Endothelial cell (in vitro differentiated cells): ENCODE data around the gene LYZL4. TPM values are rescaled to one million over a fixed set of nuclear protein-coding genes. Genes with fewer than 3 reads are reported as not detected.

Source experiments
- DNase-seq: peaks from one replicate; pipeline ENCODE4 v3.0.0; 2021; ENCODE audit warnings: low spot score
- H3K27ac Mint-ChIP-seq: one replicate; pipeline ENCODE4 v1.8.0; 2021; ENCODE audit warnings: mixed read lengths, inconsistent platforms; ENCODE audit not compliant: unreplicated experiment
- H3K27me3 Mint-ChIP-seq: one replicate; pipeline ENCODE4 v1.8.0; 2021; ENCODE audit warnings: mild to moderate bottlenecking, moderate library complexity, mixed read lengths, inconsistent platforms; ENCODE audit not compliant: unreplicated experiment
- H3K36me3 Mint-ChIP-seq: one replicate; pipeline ENCODE4 v1.8.0; 2021; ENCODE audit warnings: mild to moderate bottlenecking, low read depth, mixed read lengths, inconsistent platforms; ENCODE audit not compliant: unreplicated experiment
- H3K4me1 Mint-ChIP-seq: one replicate; pipeline ENCODE4 v1.8.0; 2021; ENCODE audit warnings: mild to moderate bottlenecking, mixed read lengths, inconsistent platforms; ENCODE audit not compliant: unreplicated experiment
- H3K4me3 Mint-ChIP-seq: one replicate; pipeline ENCODE4 v1.8.0; 2021; ENCODE audit warnings: mild to moderate bottlenecking, mixed read lengths, inconsistent platforms; ENCODE audit not compliant: unreplicated experiment
- H3K9me3 Mint-ChIP-seq: one replicate; pipeline ENCODE4 v1.8.0; 2021; ENCODE audit warnings: mixed read lengths, inconsistent platforms; ENCODE audit not compliant: unreplicated experiment
- total RNA-seq: library from RNA; stranded (reverse); fragmentation: NEBNext Ultra II Directional; extraction: Animal tissue kit (Norgen Biotek cat#: 25700); gene quantifications from one replicate; pipeline ENCODE4 v1.2.1, GENCODE V29; 2021; ENCODE audit not compliant: unreplicated experiment
- TF ChIP-seq, protein P1 (sequence below): fragments of 200-600 bp; sonication (generic); IDR thresholded peaks from one replicate; pipeline ENCODE4 v1.5.0; 2021; ENCODE audit warnings: antibody characterized with exemption; ENCODE audit not compliant: unreplicated experiment

The LYZL4 gene
- total RNA-seq, 1 donor from 2014 or later, result not detected

DNA sequence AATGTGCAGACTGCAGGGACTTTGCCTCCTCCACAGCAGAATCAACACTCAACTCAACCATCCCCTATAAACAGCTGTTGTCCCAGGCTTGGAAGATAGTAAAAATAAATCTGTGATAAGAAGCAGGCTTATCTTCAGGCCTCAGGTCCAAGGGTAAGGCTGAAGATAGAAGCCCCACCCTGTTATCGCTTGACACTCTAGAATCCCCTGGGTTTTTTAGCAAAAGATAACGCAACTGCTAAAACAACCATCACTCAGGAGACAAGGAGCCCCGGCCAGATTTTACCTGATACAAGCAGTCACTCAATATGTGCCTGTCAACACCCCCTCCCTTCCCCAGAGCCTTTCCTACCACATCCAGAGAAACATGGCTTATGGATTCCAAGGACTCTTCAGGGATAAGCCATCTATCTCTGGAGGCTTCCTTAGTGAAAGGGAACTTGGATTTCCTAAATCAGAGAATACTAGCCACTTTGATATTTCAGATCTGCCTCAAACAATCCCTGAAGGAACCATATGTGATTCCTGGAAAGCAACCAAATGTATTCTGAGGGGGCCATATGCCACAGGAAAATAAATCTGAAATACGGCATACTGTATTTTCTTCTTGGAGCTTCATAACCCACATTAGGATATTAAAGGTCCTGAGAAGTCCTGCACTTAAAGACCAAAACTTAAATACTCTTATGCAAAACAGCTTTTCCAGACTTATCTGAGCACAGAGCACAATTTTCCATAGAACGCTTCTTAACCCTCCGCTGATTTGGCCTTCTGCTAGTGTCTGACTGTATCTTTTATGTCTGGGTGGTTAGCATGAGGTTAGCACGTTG is 60.4 kb downstream of the LYZL4 start:
- no peak overlapping the region for H3K27ac Mint-ChIP-seq

DNA sequence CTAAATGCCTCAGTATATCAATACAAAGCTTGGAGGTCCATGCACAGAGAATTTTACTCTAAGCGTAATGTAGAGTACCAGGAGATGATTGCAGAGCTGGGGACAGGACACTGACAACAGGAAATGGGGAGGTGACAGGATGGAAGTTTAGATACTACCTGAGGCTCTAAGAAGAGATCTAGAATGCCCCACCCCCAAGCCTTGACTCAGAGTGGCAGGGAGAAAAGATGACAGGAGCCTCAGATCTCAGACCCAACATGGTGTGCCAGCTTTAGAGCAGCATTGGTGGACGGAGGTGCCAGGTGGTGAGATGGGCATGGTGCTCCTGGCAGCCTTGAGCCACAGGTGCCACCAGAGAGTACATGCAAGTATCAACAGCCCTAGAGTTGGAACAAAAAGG is 62.5 kb downstream of the LYZL4 start:
- H3K4me3 Mint-ChIP-seq, result no peak overlapping the region
- no peaks in the 10 kb centered on the region for H3K9me3 Mint-ChIP-seq
- DNase-seq, result no peak
- H3K27me3 Mint-ChIP-seq, result peaks cover 2% of the 10 kb centered on the region
- TF ChIP-seq, protein P1, sequence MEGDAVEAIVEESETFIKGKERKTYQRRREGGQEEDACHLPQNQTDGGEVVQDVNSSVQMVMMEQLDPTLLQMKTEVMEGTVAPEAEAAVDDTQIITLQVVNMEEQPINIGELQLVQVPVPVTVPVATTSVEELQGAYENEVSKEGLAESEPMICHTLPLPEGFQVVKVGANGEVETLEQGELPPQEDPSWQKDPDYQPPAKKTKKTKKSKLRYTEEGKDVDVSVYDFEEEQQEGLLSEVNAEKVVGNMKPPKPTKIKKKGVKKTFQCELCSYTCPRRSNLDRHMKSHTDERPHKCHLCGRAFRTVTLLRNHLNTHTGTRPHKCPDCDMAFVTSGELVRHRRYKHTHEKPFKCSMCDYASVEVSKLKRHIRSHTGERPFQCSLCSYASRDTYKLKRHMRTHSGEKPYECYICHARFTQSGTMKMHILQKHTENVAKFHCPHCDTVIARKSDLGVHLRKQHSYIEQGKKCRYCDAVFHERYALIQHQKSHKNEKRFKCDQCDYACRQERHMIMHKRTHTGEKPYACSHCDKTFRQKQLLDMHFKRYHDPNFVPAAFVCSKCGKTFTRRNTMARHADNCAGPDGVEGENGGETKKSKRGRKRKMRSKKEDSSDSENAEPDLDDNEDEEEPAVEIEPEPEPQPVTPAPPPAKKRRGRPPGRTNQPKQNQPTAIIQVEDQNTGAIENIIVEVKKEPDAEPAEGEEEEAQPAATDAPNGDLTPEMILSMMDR, result no peak
- no peaks in the 10 kb centered on the region for H3K36me3 Mint-ChIP-seq
- H3K4me1 Mint-ChIP-seq, result no peaks in the 10 kb centered on the region
- no peak overlapping the region for H3K27ac Mint-ChIP-seq

More for the DNA sequence above, 60.4 kb downstream of the LYZL4 start:
- Mint-ChIP-seq H3K4me3 (no peak overlapping the region), H3K4me1 (no peaks in the 10 kb centered on the region), H3K9me3 (no peaks in the 10 kb centered on the region), H3K27me3 (peaks cover 4% of the 10 kb centered on the region), H3K36me3 (no peaks in the 10 kb centered on the region)
- TF ChIP-seq, protein P1, result no peak
- no peak for DNase-seq

Other genes with a start within 250 kb of the LYZL4 start
- not detected for gene CCK, start 144.4 kb downstream of the LYZL4 start, total RNA-seq
- gene VIPR1, start 92.0 kb upstream of the LYZL4 start, total RNA-seq, result 5.4 TPM
- 49.6 TPM for gene SEC22C, start 171.4 kb upstream of the LYZL4 start, total RNA-seq
- gene SS18L2, start 180.2 kb upstream of the LYZL4 start, total RNA-seq, result 75.1 TPM
- gene NKTR, start 190.1 kb upstream of the LYZL4 start, total RNA-seq, result 118 TPM
- gene ZBTB47, start 243.1 kb upstream of the LYZL4 start, total RNA-seq, result 20.5 TPM